NB4 (cell line): ENCODE measurements around the gene EPHA6.

ENCODE experiments used
- DNase-seq: peaks from one replicate; pipeline ENCODE4 v3.0.0; 2010; ENCODE audit warnings: low read depth
- H3K4me3 ChIP-seq: one replicate; pipeline ENCODE4 v1.5.1; 2011; ENCODE audit warnings: mild to moderate bottlenecking, low read depth, low read length, moderate library complexity
- MAX ChIP-seq: IDR thresholded peaks from 2 replicates; pipeline ENCODE4 v1.6.1; 2011; ENCODE audit warnings: low read depth, low read length
- MYC ChIP-seq: IDR thresholded peaks from 2 replicates; pipeline ENCODE4 v1.6.1; 2011; ENCODE audit warnings: low read depth, low read length
- POLR2A ChIP-seq: IDR thresholded peaks from 2 replicates; pipeline ENCODE4 v1.6.1; 2011; ENCODE audit warnings: mild to moderate bottlenecking; ENCODE audit not compliant: insufficient read length; ENCODE audit errors: extremely low read depth
- TF ChIP-seq, protein P1 (sequence below): IDR thresholded peaks from one replicate; pipeline ENCODE4 v1.5.1; 2012; ENCODE audit warnings: low read depth, low read length

EPHA6 gene

GRCh38 chr3:97189835-97190234 is 375.4 kb downstream of the EPHA6 start:
- TF ChIP-seq MYC (no peak), POLR2A (no peak), MAX (no peak)
- TF ChIP-seq, protein P1, sequence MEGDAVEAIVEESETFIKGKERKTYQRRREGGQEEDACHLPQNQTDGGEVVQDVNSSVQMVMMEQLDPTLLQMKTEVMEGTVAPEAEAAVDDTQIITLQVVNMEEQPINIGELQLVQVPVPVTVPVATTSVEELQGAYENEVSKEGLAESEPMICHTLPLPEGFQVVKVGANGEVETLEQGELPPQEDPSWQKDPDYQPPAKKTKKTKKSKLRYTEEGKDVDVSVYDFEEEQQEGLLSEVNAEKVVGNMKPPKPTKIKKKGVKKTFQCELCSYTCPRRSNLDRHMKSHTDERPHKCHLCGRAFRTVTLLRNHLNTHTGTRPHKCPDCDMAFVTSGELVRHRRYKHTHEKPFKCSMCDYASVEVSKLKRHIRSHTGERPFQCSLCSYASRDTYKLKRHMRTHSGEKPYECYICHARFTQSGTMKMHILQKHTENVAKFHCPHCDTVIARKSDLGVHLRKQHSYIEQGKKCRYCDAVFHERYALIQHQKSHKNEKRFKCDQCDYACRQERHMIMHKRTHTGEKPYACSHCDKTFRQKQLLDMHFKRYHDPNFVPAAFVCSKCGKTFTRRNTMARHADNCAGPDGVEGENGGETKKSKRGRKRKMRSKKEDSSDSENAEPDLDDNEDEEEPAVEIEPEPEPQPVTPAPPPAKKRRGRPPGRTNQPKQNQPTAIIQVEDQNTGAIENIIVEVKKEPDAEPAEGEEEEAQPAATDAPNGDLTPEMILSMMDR: no peak

GRCh38 chr3:97197083-97197482 is 382.7 kb downstream of the EPHA6 start:
- TF ChIP-seq, protein P1: no peak
- no peak for TF ChIP-seq MAX
- no peak for TF ChIP-seq POLR2A
- TF ChIP-seq MYC: no peak
- no peak for DNase-seq
- H3K4me3 ChIP-seq: no peak overlapping the region

More at GRCh38 chr3:97189835-97190234, 375.4 kb downstream of the EPHA6 start:
- DNase-seq: no peak
- no peak overlapping the region for H3K4me3 ChIP-seq

- no peak for DNase-seq
- TF ChIP-seq, protein P1: no peak
- no peak for TF ChIP-seq MYC
- no peak for TF ChIP-seq MAX
- no peak for TF ChIP-seq POLR2A
- no peak overlapping the region for H3K4me3 ChIP-seq
Observed at GRCh38 chr3:97197830-97198229, 383.4 kb downstream of the EPHA6 start.

- no peak for TF ChIP-seq MAX
- no peak for TF ChIP-seq POLR2A
- TF ChIP-seq, protein P1: no peak
- TF ChIP-seq MYC: no peak
- H3K4me3 ChIP-seq: no peak overlapping the region
- no peak for DNase-seq
Observed at GRCh38 chr3:97200387-97200786, 386.0 kb downstream of the EPHA6 start.

DNA sequence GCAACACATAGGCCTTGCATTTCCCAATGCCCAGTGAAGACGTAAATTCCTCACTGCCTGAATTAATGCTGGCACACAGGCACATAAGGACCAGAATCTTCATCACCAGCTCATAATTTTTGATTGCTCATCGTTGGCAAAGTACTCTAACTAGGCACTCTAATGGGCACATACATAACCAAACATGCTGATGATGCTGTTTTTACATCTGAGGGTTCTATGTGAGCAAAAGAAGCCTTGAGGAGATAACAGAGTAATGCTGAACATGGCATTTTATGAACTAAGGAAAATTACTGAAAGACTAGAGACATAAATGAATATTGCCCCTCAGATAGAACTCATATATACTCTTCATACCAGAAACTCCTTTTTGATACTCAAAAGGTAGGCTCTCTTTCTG is 387.4 kb downstream of the EPHA6 start:
- H3K4me3 ChIP-seq: no peak overlapping the region
- TF ChIP-seq MYC (no peak), MAX (no peak), POLR2A (no peak)
- TF ChIP-seq, protein P1: no peak
- no peak for DNase-seq

GRCh38 chr3:97228966-97229365 is 414.6 kb downstream of the EPHA6 start:
- TF ChIP-seq, protein P1: no peak
- TF ChIP-seq MAX (no peak), POLR2A (no peak), MYC (no peak)
- H3K4me3 ChIP-seq: no peak overlapping the region
- DNase-seq: no peak
